HUES48 (cell line): ENCODE results near the gene RAET1E.
"Not testable (repeated sequence)": the region's sequence is repeated elsewhere in the genome, so short reads cannot be mapped to it uniquely, and the experiment has no call there.

ENCODE experiments used
- H3K27ac ChIP-seq: one replicate; pipeline ENCODE4 v1.7.0; 2013; ENCODE audit warnings: low read depth, low read length, inconsistent platforms
- H3K27me3 ChIP-seq: 2 replicates; pipeline ENCODE4 v1.6.1; 2013; ENCODE audit warnings: mild to moderate bottlenecking, low read length; ENCODE audit not compliant: control insufficient read depth, insufficient read depth
- H3K36me3 ChIP-seq: 2 replicates; pipeline ENCODE4 v1.6.1; 2013; ENCODE audit warnings: low read length; ENCODE audit not compliant: control insufficient read depth, insufficient read depth
- H3K4me1 ChIP-seq: 2 replicates; pipeline ENCODE4 v1.6.1; 2013; ENCODE audit warnings: mild to moderate bottlenecking, low read length; ENCODE audit not compliant: control insufficient read depth, insufficient read depth
- H3K4me3 ChIP-seq: 2 replicates; pipeline ENCODE4 v1.5.1; 2013; ENCODE audit warnings: mild to moderate bottlenecking, low read depth, low read length
- H3K9ac ChIP-seq: 2 replicates; pipeline ENCODE4 v1.6.1; 2013; ENCODE audit warnings: mild to moderate bottlenecking, low read depth, low read length, moderate library complexity
- H3K9me3 ChIP-seq: 2 replicates; pipeline ENCODE4 v1.6.1; 2013; ENCODE audit warnings: low read length; ENCODE audit not compliant: control insufficient read depth, insufficient read depth

Gene RAET1E

GRCh38 chr6:149927025-149927424 lies 29.1 kb upstream of the RAET1E start:
- H3K4me3 ChIP-seq, H3K9ac ChIP-seq, H3K36me3 ChIP-seq, H3K4me1 ChIP-seq, H3K27ac ChIP-seq, H3K9me3 ChIP-seq: not testable (repeated sequence)
- H3K27me3 ChIP-seq = peaks cover 79% of the 10 kb centered on the region

GRCh38 chr6:149925974-149926777 lies 28.3 kb upstream of the RAET1E start:
- Histone ChIP-seq H3K36me3 (no peaks in the 10 kb centered on the region), H3K9ac (no peak overlapping the region), H3K27me3 (peaks cover 79% of the 10 kb centered on the region), H3K9me3 (no peaks in the 10 kb centered on the region), H3K27ac (no peak overlapping the region), H3K4me1 (no peaks in the 10 kb centered on the region), H3K4me3 (peak overlapping the region; percentile 58)

GRCh38 chr6:149925253-149925973 lies 27.5 kb upstream of the RAET1E start:
- H3K27me3 ChIP-seq = peaks cover 79% of the 10 kb centered on the region
- no peaks in the 10 kb centered on the region for H3K9me3 ChIP-seq
- H3K4me1 ChIP-seq = no peaks in the 10 kb centered on the region
- H3K9ac ChIP-seq = no peak overlapping the region
- no peak overlapping the region for H3K27ac ChIP-seq
- H3K4me3 ChIP-seq = peak overlapping the region; percentile 58
- no peaks in the 10 kb centered on the region for H3K36me3 ChIP-seq

- Histone ChIP-seq H3K9ac (no peak overlapping the region), H3K4me3 (no peak overlapping the region), H3K27me3 (peaks cover 80% of the 10 kb centered on the region), H3K36me3 (no peaks in the 10 kb centered on the region), H3K9me3 (no peaks in the 10 kb centered on the region), H3K4me1 (no peaks in the 10 kb centered on the region), H3K27ac (no peak overlapping the region)
Observed at GRCh38 chr6:149924933-149925252, 27.0 kb upstream of the RAET1E start.

GRCh38 chr6:149924206-149924932 lies 26.5 kb upstream of the RAET1E start:
- Histone ChIP-seq H3K9me3 (no peaks in the 10 kb centered on the region), H3K4me3 (no peak overlapping the region), H3K9ac (no peak overlapping the region), H3K27ac (no peak overlapping the region), H3K4me1 (no peaks in the 10 kb centered on the region), H3K36me3 (no peaks in the 10 kb centered on the region), H3K27me3 (peaks cover 78% of the 10 kb centered on the region)

- H3K27me3 ChIP-seq = peaks cover 76% of the 10 kb centered on the region
- H3K9me3 ChIP-seq = no peaks in the 10 kb centered on the region
- no peak overlapping the region for H3K9ac ChIP-seq
- peak overlapping the region; percentile 67 for H3K4me3 ChIP-seq
- no peak overlapping the region for H3K27ac ChIP-seq
- no peaks in the 10 kb centered on the region for H3K36me3 ChIP-seq
- H3K4me1 ChIP-seq = no peaks in the 10 kb centered on the region
Observed at GRCh38 chr6:149923327-149923986, 25.5 kb upstream of the RAET1E start.

- no peaks in the 10 kb centered on the region for H3K4me1 ChIP-seq
- no peaks in the 10 kb centered on the region for H3K9me3 ChIP-seq
- H3K4me3 ChIP-seq = peak within 1 kb of the TSS; percentile 67
- H3K36me3 ChIP-seq = no peaks in the 10 kb centered on the region
- H3K27ac ChIP-seq = no peak within 1 kb of the TSS
- H3K27me3 ChIP-seq = peaks cover 83% of the 10 kb centered on the region
- no peak within 1 kb of the TSS for H3K9ac ChIP-seq
Observed at GRCh38 chr6:149922642-149923326, 24.9 kb upstream of the RAET1E start, which contains the start of gene RAET1G. TSS of gene RAET1G (minus strand) at chr6:149923121. CDS start at chr6:149923010, 111 bp downstream.

GRCh38 chr6:149922091-149922490 lies 24.2 kb upstream of the RAET1E start:
- H3K27ac ChIP-seq, H3K9me3 ChIP-seq, H3K4me1 ChIP-seq, H3K9ac ChIP-seq, H3K36me3 ChIP-seq: not testable (repeated sequence)
- peaks cover 84% of the 10 kb centered on the region for H3K27me3 ChIP-seq
- peak overlapping the region; percentile 67 for H3K4me3 ChIP-seq

GRCh38 chr6:149921361-149921760 lies 23.4 kb upstream of the RAET1E start:
- Histone ChIP-seq H3K4me3 (no peak overlapping the region), H3K9me3 (no peaks in the 10 kb centered on the region), H3K27me3 (peaks cover 78% of the 10 kb centered on the region), H3K4me1 (no peaks in the 10 kb centered on the region), H3K36me3 (no peaks in the 10 kb centered on the region), H3K27ac (no peak overlapping the region), H3K9ac (no peak overlapping the region)

- Histone ChIP-seq H3K4me3 (no peak overlapping the region), H3K4me1 (no peaks in the 10 kb centered on the region), H3K9ac (no peak overlapping the region), H3K9me3 (no peaks in the 10 kb centered on the region), H3K27ac (no peak overlapping the region), H3K36me3 (no peaks in the 10 kb centered on the region), H3K27me3 (peaks cover 63% of the 10 kb centered on the region)
Observed at GRCh38 chr6:149919834-149920225, 21.9 kb upstream of the RAET1E start.
